AG09319 (cell line): ENCODE data around the gene DPY19L3.

Experiments
- DNase-seq: peaks from one replicate; pipeline ENCODE4 v3.0.0-alpha.2; 2010; ENCODE audit warnings: low read depth; ENCODE audit errors: extremely low read depth
- CTCF ChIP-seq: IDR thresholded peaks from 2 replicates; pipeline ENCODE4 v1.5.1; 2011; ENCODE audit warnings: low read depth, mild to moderate bottlenecking, inconsistent platforms, low read length, moderate library complexity

Gene DPY19L3

DNA sequence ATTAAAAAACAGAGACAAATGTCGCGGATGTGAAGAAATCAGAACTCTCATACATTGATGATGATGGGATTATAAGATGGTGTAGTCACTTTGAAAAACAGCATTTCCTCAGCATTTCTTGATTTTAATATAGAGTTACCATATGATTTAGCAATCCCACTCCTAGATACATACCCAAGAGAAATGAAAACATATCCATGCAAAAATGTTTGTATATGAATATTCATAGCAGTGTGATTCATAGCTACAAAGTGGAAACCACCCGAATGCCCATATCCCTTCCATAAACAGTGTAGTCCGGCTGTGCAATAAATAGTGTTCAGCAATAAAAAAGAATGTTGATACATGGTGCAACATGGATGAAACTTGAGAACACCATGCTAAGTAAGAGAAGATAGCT lies 44.6 kb downstream of the DPY19L3 start:
- peak; percentile 19 for DNase-seq
- no peak for TF ChIP-seq CTCF

- DNase-seq, result no peak
- no peak for TF ChIP-seq CTCF
These were observed 48.2 kb downstream of the DPY19L3 start for GRCh38 chr19:32453736-32454135.

GRCh38 chr19:32456406-32456805 lies 50.8 kb downstream of the DPY19L3 start:
- no peak for TF ChIP-seq CTCF
- DNase-seq, result no peak

- DNase-seq, result no peak
- TF ChIP-seq CTCF, result no peak
These were observed 52.1 kb downstream of the DPY19L3 start for GRCh38 chr19:32457571-32458158.

DNA sequence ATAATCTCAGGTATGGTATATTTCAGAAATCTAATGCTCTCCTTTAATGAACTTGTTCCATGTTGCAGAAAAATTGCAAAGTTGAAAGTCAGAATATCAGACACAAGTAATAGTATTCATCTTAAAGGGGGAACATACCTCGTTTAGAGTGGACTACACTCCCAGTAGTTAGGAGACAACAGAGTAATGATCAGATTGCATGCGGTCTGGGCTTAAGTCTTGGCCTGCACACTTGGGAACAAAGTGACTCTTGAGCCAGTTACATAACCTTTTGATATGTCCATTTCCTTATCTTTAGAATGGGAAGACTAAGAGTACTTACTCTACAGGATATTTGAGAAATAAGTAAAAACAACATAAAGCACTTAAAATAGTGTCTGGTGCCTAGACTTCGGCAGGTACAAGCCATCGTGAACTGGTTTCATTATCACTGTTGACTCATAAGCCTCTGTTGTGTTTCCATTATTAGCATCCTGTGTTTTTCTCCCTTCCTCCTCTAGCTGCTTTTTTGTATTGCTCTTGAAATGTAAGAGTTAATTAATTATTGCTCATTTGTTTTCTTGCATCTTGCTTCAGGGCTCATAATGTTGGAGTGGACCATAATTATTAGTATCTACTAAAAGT lies 53.0 kb downstream of the DPY19L3 start:
- DNase-seq, result no peak
- no peak for TF ChIP-seq CTCF

DNA sequence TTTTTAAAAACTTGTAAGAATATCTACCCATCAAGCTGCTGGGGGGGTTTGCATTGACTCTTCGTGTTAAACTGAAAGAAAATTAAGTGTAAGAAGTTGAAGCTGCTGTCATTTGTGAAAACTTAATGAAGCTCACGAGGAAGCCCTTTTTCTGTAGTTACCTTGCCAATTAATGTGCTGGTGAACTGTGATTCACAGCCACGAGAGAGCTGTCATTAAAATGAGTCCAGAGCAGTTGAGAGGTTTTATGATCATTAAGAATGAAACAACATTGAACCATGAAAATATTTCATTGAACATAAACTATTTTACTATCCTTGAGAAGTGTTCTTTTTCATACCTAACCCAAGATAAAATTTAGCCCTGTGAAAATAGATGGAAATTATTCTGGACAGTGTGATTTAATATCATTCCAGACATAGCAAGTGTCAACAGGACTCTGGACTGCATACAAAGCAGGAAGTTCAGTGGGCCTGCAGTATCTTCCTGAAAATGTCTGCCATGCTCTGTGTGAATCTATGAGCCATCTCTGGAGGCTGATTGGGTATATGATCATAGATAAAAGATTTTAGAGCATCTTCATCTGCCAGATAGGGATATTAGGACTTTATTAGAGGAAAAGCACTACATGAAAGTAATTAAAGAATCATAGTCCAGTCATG lies 53.8 kb downstream of the DPY19L3 start:
- no peak for TF ChIP-seq CTCF
- DNase-seq, result no peak

GRCh38 chr19:32460476-32460875 lies 54.9 kb downstream of the DPY19L3 start:
- TF ChIP-seq CTCF, result no peak
- DNase-seq, result no peak
